ENCODE data around the gene WDR27. TPM values are rescaled to one million over a fixed set of nuclear protein-coding genes. Genes with fewer than 3 reads are reported as not detected.
"Not testable (repeated sequence)": the region's sequence is repeated elsewhere in the genome, so short reads cannot be mapped to it uniquely, and the experiment has no call there.

WDR27 gene
- total RNA-seq, 1 experiment from 2014 or later: 10.6 TPM

DNA sequence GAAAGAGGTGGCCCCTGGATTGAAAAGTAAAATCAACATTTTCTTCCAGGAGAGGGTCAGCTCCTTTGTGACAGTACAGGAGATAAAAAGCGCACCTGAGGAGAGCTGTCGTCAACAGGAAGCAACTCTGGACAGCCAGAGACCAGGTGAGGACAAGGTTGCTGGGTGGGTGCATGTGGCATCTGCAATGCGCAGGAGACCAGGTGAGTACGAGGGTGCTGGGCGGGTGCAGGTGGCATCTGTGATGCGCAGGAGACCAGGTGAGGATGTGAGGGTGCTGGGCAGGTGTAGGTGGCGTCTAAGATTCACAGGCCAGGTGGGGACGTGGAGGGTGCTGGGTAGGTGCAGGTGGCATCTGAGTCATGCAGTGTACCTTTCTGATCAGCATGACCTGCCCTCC, 38.4 kb downstream of the WDR27 start:
- DNase-seq (ENCODE audit: low read depth): no peak

DNA sequence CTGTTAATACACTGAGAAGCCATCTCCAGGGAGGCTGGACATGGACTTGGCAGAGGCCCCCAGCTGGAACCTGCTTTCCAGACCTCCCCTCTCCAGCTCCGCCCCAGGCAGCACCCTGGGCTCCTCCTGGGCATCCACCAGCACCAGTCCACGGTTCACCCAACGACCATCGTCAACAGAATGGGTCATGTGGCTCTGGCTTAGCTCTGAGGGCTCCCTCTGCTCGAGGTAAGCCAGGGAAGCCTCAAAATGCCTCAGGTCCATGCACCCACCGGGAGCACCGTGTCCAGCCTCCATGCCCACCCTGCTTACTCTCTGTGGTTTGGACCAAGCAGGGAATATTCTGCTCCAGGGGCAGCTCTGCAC, 40.5 kb downstream of the WDR27 start:
- DNase-seq (ENCODE audit: low read depth): no peak

DNA sequence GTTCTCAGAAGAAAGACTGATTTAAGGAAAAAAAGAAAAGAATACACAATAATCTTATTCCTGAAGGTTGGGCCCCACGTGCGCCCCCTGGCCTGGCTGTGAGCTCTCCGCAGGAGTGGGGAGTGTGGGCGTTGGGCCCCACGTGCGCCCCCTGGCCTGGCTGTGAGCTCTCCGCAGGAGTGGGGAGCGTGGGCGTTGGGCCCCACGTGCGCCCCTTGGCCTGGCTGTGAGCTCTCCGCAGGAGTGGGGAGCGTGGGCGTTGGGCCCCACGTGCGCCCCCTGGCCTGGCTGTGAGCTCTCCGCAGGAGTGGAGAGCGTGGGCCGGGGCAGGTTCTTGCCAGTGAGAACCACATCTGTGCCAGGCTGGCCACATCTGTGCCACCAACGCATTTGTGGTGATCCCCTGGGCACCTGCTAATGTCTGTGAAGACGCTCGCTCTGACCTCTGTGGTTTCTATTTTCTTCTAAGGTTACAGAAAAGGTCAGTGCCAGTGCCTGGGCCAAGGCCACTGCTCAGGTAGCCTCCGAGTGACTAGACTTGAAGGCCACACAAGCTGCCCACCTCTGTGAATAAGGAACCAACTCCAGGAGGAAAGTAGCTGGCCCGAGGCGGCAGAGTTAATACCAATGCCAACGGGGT, 41.0 kb downstream of the WDR27 start:
- DNase-seq (ENCODE audit: low read depth): no peak

DNA sequence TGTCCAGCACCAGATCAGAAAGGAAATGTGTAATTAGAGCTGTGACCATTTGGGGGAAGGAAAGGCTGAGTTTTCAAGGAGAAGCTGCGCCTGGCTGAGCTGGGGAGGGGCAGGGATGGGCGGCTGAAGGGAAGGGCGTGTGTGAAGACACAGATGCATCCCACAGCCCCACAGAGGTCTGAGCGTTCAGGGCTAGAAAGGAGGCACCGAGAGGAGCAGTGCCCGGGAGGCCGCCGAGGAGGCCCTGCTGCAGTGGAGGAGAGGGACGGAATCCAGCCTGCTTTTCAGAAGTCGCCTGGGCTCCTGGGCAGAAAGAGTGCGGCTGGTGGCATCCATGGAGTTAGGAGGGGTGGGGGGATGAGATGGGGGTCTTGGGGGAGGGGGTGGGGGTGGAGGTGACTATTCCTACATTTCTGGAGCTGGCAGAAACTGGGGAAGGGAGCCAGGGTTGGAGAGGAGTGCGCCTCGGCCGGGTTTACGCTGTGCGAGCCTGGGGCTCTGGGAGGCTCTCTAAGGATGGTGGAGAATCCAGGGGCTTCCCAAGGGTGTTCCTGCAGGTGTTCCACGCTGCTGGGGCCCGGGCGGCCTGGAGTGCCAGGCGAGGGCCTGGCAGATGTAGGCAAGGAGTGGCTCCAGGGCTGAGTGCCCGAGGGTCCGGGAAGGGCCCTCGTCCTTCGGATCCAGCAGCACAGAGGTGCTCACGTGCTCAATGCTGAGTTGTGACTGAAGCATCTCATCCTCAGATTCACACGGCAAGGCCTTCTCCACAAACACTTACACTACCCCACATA, 41.8 kb downstream of the WDR27 start:
- DNase-seq (ENCODE audit: low read depth): no peak

DNA sequence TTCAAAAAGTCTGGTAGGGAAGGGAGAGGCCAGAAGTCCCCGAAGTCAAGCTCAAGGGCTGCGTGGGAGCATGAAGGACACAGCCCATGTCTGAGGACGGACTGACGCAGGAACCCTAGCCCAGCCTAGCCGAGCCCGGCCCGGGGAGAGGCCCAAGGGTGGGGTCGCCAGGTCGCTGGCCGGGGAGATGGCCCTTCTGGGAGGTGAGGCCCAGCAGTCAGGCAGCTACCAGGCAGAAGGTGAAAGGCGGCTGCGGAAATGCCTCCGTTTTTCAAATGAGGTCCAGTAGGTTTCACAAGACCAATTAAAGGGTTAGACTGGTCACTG, 44.6 kb downstream of the WDR27 start:
- no peak for DNase-seq (ENCODE audit: low read depth)

DNA sequence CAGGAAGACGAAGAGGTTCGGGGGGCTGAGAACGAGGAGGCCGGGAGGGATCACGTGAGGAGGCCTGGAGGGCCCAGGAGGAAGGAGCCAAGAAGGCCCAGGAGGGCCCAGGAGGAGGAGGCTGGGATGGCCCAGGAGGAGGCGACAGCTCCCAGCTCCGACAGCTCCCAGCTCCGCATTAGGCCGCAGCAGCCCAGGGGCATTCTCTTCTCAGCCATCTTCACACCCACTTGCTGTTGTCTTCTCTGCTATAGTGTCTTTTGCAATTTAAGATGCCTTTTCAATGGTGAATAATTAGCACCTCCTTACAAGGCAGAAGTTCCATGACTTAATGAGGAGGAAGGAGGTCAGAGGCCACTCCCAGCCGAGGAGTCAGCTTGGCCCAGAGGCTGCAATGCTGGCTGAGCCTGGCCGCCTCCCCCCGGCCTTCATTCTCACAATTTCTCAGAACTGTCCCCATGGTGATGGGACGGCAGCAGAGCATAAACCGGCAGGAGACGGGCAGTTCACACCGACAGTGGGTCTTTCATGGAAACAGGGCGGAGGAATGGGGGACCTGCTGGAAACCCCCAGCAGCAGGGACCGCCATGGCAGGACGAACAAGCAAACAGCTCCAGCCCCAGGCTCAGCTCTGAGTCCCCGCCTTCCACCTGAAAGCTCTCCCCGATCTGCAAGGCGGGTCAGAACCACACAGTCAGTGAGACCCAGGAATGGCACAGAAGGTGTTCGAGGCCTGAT, 45.1 kb downstream of the WDR27 start:
- no peak for DNase-seq (ENCODE audit: low read depth)

DNA sequence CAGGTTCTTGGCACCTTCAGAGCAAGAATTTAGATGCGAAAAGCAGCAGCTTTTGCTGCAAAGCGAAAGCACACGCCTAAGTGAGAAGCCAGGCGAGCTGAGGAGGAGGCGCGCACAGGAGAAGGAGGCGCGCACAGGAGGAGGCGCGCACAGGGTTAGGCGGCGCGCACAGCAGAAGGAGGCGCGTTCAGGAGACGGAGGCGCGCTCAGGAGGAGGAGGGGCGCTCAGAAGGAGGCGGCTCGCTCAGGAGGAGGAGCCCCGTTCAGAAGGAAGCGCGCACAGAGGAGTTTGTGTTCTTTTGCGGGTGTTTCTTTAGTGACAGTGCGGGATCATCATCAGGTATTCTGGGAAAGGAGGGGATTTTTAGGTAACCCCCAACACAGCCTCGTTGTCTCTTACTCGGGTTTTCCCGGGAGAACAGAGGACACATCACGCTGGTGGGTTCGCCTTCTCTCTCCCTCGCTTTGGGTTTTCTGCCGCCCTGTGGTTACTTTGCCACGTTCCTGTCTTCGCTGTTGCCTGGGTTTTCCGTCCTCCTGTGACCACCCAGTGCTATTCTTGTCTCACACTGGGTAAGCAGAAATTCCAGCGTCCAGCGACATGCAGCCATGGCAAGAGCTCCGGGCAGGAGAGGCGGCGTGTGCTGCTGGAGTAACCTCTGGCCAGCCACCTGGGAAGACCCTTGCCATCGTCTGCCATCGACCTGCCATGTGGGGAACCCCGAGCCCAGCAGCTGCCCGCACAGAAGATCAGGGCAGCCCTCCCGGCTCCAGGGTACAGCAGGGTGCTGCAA, 47.0 kb downstream of the WDR27 start:
- no peak for DNase-seq (ENCODE audit: low read depth)

DNA sequence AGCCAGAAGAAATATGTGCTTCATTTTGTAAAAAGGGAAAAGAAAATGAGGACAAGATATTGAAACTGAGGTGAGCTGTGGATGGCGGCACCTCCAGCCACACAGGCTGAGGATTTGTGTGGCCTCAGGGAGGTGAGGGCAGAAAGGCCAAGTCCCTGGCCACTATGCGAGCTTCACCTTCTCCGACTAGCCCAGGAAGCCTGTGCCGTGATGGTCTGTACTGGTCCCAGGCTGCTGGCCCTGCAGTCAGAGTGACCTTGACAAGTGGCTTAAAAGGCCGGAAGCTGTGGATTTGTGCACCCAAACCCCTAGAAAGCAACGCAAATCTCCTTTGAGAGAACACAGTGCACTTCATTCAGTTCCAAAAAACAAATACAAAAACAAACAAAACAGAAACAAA, 48.1 kb downstream of the WDR27 start:
- DNase-seq (ENCODE audit: low read depth): no peak

DNA sequence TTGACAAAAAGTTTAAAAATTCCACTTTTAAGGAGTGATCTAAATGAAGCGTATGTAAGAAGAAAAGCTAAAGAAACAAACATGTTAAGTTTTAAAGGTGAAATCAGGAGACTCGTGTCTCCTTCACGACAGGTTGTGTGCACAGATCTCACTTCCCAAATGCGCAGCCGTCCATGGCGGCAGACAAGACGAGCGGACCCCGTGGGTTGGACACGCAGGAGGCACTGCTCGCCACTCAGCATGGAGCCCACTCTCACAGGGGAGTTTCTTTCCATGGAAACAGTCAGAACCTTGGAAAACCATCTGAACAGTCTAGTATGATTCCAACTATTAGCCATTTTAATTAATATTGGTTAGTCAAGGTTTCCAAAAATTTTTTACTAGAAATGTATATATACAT, 48.9 kb downstream of the WDR27 start:
- no peak for DNase-seq (ENCODE audit: low read depth)

DNA sequence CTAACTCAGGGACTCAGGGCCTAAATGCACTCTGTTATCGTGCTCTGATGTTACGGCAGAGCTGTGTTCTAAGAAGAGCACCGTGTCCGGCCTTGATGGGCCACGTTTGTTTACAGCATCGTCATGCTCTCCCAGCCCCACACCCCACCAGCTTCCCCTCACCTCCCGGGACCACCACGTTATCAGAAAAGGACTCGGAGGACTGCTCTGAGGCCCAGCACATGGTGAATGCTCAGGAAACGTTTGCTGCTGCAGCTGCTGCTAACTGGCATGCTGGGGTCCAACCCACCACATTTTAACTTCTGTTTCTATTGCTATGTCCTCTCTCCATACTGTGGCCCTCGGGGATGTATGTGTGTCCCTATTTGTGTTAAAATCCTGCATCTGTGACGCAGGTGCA, 50.3 kb downstream of the WDR27 start:
- DNase-seq (ENCODE audit: low read depth): no peak

DNA sequence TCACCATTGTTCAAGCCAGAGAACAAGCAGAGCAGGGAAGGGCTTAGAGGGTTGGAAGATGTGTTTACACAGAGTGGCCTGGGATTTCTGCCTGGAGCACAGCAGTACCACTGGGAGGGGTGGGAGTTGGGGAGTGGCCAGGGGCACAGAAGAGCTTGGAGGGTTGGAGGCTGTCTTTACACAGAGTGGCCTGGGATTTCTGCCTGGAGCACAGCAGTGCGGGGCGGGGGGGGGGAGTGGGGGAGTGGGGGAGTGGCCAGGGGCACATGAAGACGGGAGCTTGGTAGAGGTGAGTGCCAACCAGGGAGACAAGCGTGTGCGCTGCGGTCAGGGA, 50.9 kb downstream of the WDR27 start:
- no peak for DNase-seq (ENCODE audit: low read depth)

DNA sequence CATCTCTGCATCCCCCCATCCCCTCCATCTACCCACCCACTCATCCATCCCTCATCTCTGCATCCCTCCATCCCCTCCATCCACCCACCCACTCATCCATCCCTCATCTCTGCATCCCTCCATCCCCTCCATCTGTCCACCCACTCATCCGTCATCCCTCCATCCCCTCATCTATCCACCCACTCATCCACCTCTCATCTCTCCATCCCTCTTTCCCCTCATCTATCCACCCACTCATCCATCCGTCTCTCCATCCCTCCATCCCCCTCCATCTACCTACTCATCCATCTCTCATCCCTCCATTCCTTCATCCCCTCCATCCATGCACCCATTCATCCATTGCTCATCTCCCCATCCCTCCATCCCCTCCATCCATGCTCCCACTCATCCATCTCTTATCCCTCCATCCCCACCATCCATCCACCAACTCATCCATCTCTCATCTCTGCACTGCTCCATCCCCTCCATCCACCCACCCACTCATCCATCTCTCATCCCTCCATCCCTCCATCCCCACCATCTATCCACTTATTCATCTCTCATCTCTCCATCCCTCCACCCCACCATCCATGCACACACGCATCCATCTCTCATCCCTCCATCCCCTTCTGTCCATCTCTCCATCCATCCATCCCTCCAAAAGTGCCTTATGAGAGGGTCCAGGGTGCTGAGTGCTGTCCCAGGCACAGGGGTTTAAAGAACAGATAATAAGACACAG, 51.4 kb downstream of the WDR27 start:
- no peak for DNase-seq (ENCODE audit: low read depth)

DNA sequence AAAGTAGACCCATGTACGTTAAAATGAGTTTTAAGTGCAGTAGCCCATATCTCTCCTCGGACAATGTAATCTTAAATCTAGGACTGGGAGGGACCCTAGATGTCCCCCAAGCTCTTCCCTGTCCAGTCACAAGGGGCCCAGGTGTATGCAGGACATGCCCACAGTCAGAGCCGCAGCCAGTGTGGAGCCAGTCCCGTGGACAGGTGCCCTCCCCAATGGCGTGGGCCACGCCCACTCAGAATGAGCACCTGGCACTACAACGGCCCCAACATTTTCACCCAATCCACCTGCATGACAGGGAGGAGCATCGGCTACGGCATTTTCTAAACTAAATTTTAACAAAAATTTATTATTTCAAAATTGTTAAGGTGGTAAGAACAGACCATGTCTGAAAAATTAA, 53.2 kb downstream of the WDR27 start:
- DNase-seq (ENCODE audit: low read depth): no peak

DNA sequence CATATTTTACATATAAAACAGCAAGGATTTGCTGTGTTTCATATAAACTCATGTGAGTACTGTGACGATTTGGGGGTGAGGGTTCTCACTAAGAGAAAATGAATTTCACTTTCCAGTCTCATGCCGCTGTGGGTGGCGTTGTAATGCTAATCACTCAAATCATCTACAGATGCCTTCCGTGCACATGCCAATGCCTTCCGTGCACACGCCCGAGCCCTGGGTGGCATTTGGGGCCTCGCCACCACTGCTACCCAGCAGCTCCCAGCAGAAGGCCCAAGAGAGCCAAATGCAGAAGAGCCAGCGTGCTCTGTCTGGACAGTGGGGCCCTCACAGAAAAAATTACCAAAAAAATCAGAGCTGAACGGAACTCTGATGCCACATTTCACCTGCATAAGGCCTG, 53.7 kb downstream of the WDR27 start:
- no peak for DNase-seq (ENCODE audit: low read depth)

DNA sequence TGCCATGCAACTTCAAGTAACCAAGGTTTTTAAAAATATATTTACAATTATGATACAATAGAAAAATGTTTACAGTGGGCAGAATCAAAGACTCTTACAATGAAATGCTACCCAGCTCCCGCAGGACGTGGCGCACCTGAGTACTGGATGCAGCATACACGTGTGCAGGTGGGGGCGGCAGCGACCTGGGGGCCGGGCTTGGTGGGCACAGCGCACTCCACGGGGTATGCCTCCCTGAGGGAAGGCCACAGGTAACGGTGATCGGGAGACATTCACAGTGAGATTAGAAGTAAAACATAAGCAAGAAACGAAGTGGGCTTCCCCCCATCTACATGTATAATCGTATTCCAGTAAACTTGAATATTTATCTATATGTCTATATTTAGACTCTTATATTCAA, 54.2 kb downstream of the WDR27 start:
- no peak for DNase-seq (ENCODE audit: low read depth)

DNA sequence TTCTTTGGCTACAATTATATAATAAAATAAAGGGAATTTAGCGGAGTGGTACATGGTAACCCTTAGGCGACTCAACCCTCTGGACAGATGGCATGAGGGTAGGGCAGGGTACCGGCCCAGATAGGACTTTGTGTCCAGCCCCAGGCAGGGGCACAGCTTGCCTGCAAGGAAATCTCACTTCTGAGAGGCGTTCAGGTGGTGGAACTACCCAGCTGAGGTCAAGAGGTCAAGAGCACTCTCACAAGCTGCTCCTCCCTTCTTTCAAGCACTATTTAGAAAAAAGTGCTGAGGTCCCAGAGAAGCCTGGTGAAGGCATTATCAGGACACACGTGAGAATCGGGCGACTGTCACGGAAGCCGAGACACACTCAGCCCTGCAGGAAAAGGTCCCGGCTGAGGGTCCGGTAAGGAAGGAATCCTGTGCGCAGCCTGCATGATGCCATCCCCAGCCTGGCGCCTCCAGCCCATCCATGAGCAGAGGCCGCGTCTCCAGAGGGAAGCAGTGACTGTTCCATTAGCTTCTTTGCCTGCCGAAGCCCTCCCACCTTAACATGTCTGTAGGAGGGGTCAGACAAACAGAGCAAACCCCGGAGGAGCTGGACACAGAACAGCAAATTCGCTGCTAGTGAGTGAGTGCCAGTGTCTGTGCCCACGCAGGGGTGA, 54.8 kb downstream of the WDR27 start:
- DNase-seq (ENCODE audit: low read depth): no peak

DNA sequence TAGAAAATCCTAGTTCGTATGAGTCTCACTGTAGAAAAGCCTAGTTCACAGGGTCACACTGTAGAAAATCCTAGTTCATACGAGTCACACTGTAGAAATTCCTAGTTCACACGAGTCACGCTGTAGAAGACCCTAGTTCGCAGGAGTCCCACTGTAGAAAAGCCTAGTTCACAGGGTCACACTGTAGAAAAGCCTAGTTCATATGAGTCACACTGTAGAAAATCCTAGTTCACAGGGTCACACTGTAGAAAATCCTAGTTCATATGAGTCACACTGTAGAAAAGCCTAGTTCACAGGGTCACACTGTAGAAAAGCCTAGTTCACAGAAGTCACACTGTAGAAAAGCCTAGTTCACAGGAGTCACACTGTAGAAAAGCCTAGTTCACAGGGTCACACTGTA, 56.4 kb downstream of the WDR27 start:
- DNase-seq (ENCODE audit: low read depth): not testable (repeated sequence)

DNA sequence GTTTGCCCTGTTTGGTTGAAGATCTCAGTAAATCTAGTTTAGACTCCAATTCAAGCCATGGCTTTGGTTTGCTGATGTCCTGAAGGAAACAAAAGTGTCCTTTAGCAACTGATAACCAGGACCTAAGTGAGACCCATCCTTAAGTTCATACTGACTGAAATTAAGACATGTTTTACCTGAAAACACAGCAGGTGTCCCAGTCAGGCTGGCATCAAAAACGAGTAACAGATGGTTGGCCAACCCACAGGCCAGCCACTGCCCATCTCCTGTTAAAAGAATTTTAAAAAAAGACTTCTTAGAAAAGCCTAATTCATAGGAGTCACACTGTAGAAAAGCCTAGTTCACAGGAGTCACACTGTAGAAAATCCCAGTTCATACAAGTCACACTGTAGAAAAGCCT, 58.3 kb downstream of the WDR27 start:
- no peak for DNase-seq (ENCODE audit: low read depth)

DNA sequence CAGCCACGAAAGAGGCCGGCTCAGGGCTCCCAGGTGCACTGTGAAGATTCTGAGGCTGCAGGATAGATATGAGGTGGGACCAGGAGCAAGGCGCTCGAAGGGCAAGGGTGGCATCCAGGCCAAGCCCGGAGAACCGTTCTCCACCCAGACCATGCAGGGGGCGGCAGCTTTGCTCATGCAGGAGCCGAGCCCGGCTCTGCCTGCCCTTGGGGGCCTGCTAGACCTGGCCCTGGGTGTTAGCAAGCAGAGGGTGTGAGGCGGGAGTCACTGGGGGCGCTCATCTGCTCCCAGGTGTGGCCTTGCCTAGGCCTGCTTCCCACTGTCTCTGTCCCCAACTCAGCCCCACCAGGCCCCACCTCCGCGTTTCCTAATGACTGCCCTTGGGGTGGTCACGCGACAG, 59.4 kb downstream of the WDR27 start:
- DNase-seq (ENCODE audit: low read depth): no peak

DNA sequence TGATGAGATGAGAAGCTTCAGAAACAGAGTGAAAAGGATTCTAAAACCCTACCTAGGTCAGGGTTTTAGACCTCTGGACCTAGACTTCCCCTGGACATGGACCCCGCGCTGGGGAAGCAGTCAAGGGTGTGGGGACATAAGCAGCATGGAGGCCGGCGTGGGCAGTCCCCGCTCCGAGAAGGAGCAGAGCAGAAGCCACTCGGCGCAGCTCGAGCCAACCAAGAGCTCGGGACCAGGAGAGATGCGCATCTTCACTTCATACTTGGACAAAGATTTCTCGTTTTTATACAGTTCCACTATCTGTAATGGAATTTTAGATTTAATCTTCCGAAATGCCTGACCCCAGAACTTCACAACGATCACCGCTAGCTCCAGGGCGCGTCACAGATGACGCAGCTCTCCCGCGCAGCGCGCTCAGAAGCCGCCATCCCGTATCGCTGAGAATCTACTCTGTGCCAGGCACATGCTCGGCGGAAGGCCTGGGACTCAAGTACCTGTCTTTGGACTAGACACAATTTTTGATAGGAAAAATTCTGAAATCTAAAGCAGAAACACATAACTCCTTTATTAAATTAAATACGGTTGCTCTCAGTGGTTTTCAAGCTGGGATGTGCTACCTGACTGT, 60.3 kb downstream of the WDR27 start:
- no peak for DNase-seq (ENCODE audit: low read depth)

DNA sequence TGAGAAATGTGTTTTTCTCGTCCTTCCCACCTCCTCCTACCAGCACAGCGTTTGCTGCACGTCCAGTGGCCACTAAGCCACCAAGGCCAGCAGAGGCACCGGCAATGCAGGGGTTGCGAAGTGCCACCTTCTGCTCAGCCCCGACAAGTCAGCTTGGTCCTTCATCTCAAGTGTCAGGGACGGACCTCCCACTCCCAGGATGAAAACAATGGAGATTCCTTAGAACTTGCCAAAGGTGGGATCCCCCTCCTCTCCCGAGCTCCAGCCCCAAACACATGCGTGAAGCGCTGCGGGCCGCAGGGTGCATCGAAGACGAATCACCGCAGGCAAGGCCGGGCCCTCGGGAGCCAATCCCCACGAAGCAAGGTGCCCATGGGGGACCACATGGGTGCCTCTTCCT, 60.8 kb downstream of the WDR27 start:
- no peak for DNase-seq (ENCODE audit: low read depth)
